HCT116 (cell line): ENCODE results near the gene CKLF. TPM values are rescaled to one million over a fixed set of nuclear protein-coding genes. Genes with fewer than 3 reads are reported as not detected.
A peak's percentile ranks its signal among the peaks of the same experiment; 100 is the strongest.

Source experiments
- ATAC-seq: fragments of 200-7000 bp; cut with Tn5 transposase; 2 replicates; pipeline ENCODE4 v1.9.1; 2020; ENCODE audit warnings: mild to moderate bottlenecking, moderate library complexity
- BruUV-seq: library from RNA; stranded (reverse); fragments of 400-500 nt; replicated peaks from 2 replicates; lab custom pipeline; 2021; lab: Mats Ljungman, UMichigan
- CTCF ChIA-PET: fragments of 300-600 bp; sonication (Branson Sonifier 250); formaldehyde crosslinking; loops from one replicate; lab custom pipeline; 2021; ENCODE audit warnings: antibody characterized with exemption; lab: Charles Lee
- POLR2A ChIA-PET: fragments of 300-600, 350-600 bp; sonication (Branson Sonifier 250); formaldehyde crosslinking; loops from one replicate; lab custom pipeline; 2021; ENCODE audit warnings: antibody characterized with exemption; lab: Charles Lee
- RAD21 ChIA-PET, 2 experiments: fragments of 300-600 bp; sonication (Branson Sonifier 250); formaldehyde crosslinking; loops; one replicate each; lab custom pipeline; 2023; ENCODE audit warnings: low total read pairs in 2 of 2; ENCODE audit not compliant: uncharacterized antibody in 2 of 2, unreplicated experiment in 2 of 2, low non-redundant PET in 1 of 2; lab: Charles Lee
- DNase-seq: peaks from one replicate; pipeline ENCODE4 v3.0.0-alpha.2; 2010; ENCODE audit warnings: low read depth, low spot score
- H2AFZ ChIP-seq: fragments of 200-600 bp; shearing (Covaris generic), sonication (generic); 2 replicates; pipeline ENCODE4 v1.6.1; 2017; ENCODE audit warnings: low read depth, mixed run types, mixed read lengths, antibody characterized with exemption, low read length; ENCODE audit not compliant: poor library complexity, severe bottlenecking
- H3K27ac ChIP-seq: 2 replicates; pipeline ENCODE4 v1.5.1; 2012; ENCODE audit warnings: low read depth, low read length
- H3K27me3 ChIP-seq: fragments of 200-600 bp; sonication (generic); 2 replicates; pipeline ENCODE4 v1.6.1; 2016; ENCODE audit warnings: mixed run types, low read length, mixed read lengths; ENCODE audit not compliant: insufficient read depth
- H3K36me3 ChIP-seq, 2 experiments: fragments of 200-500 bp in 1 of 2; fragments of 200-600 bp in 1 of 2; sonication (Bioruptor generic) in 1 of 2; sonication (generic) in 1 of 2; 2 replicates each; pipeline versions ENCODE4 v1.5.1 to v1.6.1; 2014 to 2016; ENCODE audit warnings: low read length in 2 of 2, inconsistent platforms in 1 of 2, mixed read lengths in 1 of 2, mixed run types in 1 of 2; ENCODE audit not compliant: insufficient read depth in 2 of 2, control insufficient read depth in 1 of 2
- H3K4me1 ChIP-seq, 2 experiments: fragments of 200-600 bp in 1 of 2; sonication (generic) in 1 of 2; 2 replicates each; pipeline versions ENCODE4 v1.5.1 to v1.6.1; 2012 to 2017; ENCODE audit warnings: low read length in 2 of 2, inconsistent platforms in 1 of 2, mild to moderate bottlenecking in 1 of 2, mixed read lengths in 1 of 2, mixed run types in 1 of 2, moderate library complexity in 1 of 2; ENCODE audit not compliant: insufficient read depth in 2 of 2, control insufficient read depth in 1 of 2
- H3K4me2 ChIP-seq: fragments of 200-600 bp; sonication (generic); 2 replicates; pipeline ENCODE4 v1.6.1; 2017; ENCODE audit warnings: mixed run types, low read length, mixed read lengths
- H3K4me3 ChIP-seq, 2 experiments: fragments of 200-600 bp in 1 of 2; sonication (generic) in 1 of 2; replicated peaks in 1 of 2; 2 replicates each; pipeline ENCODE4 v1.5.1; 2011 to 2016; ENCODE audit warnings: low read length in 2 of 2, control low read depth in 1 of 2, low read depth in 1 of 2, mild to moderate bottlenecking in 1 of 2, mixed read lengths in 1 of 2, mixed run types in 1 of 2
- H3K79me2 ChIP-seq: fragments of 200-600 bp; sonication (generic); 2 replicates; pipeline ENCODE4 v1.6.1; 2017; ENCODE audit warnings: mild to moderate bottlenecking, mixed run types, low read length, moderate library complexity, mixed read lengths; ENCODE audit not compliant: insufficient read depth
- H3K9ac ChIP-seq: fragments of 200-600 bp; sonication (generic); 2 replicates; pipeline ENCODE4 v1.6.1; 2016; ENCODE audit warnings: low read length, mixed read lengths
- H3K9me2 ChIP-seq: fragments of 200-600 bp; sonication (generic), shearing (Covaris generic); 2 replicates; pipeline ENCODE4 v1.6.1; 2017; ENCODE audit warnings: mixed run types, mild to moderate bottlenecking, moderate library complexity; ENCODE audit not compliant: insufficient read depth
- H3K9me3 ChIP-seq, 2 experiments: fragments of 200-500 bp in 1 of 2; fragments of 200-600 bp in 1 of 2; sonication (Bioruptor generic) in 1 of 2; sonication (generic) in 1 of 2; 2 replicates each; pipeline ENCODE4 v1.6.1; 2014 to 2017; ENCODE audit warnings: low read length in 2 of 2, mixed read lengths in 2 of 2, inconsistent platforms in 1 of 2, low read depth in 1 of 2, mild to moderate bottlenecking in 1 of 2, mixed run types in 1 of 2, moderate library complexity in 1 of 2; ENCODE audit not compliant: control insufficient read depth in 1 of 2, insufficient read depth in 1 of 2
- H4K20me1 ChIP-seq: fragments of 200-600 bp; sonication (generic), shearing (Covaris generic); 2 replicates; pipeline ENCODE4 v1.6.1; 2017; ENCODE audit warnings: mixed run types, mild to moderate bottlenecking, moderate library complexity; ENCODE audit not compliant: insufficient read depth
- CBX3 ChIP-seq: IDR thresholded peaks from 2 replicates; pipeline ENCODE4 v1.6.1; 2012; ENCODE audit warnings: low read depth
- CEBPB ChIP-seq: IDR thresholded peaks from 2 replicates; pipeline ENCODE4 v1.6.1; 2012; ENCODE audit warnings: low read depth
- EZH2 ChIP-seq: fragments of 200-600 bp; sonication (generic); IDR thresholded peaks from 2 replicates; pipeline ENCODE4 v1.6.1; 2017; ENCODE audit warnings: antibody characterized with exemption, mixed run types
- FOSL1 ChIP-seq: IDR thresholded peaks from 2 replicates; pipeline ENCODE4 v1.6.1; 2012; ENCODE audit warnings: low read depth
- POLR2A ChIP-seq: IDR thresholded peaks from 2 replicates; pipeline ENCODE4 v1.7.0; 2011; ENCODE audit warnings: borderline replicate concordance; ENCODE audit not compliant: insufficient read depth, insufficient read length; ENCODE audit errors: extremely low read depth
- RAD21 ChIP-seq: IDR thresholded peaks from 2 replicates; pipeline ENCODE4 v1.6.1; 2012; ENCODE audit warnings: low read depth, mild to moderate bottlenecking
- SIN3A ChIP-seq: IDR thresholded peaks from 2 replicates; pipeline ENCODE4 v1.6.1; 2012; ENCODE audit warnings: low read depth
- SP1 ChIP-seq: IDR thresholded peaks from 2 replicates; pipeline ENCODE4 v1.6.1; 2012; ENCODE audit warnings: low read depth
- SRF ChIP-seq: IDR thresholded peaks from 2 replicates; pipeline ENCODE4 v1.6.1; 2012; ENCODE audit warnings: low read depth
- TCF7L2 ChIP-seq: IDR thresholded peaks from 2 replicates; pipeline ENCODE4 v1.7.0; 2011; ENCODE audit warnings: borderline replicate concordance, inconsistent platforms; ENCODE audit not compliant: insufficient read depth, insufficient read length; ENCODE audit errors: extremely low read depth
- ZFX ChIP-seq: fragments of 450-650 bp; IDR thresholded peaks from 2 replicates; pipeline ENCODE4 v1.6.1; 2017
- intact Hi-C: fragments of 100-400 bp; cut with micrococcal nuclease; formaldehyde crosslinking; loops from 2 replicates; pipeline ENCODE4 v1.10.0; 2022
- total RNA-seq: library from RNA; stranded (reverse); gene quantifications from one replicate; pipeline ENCODE4 v1.2.1, GENCODE V29; 2021; ENCODE audit not compliant: unreplicated experiment

The CKLF gene
- total RNA-seq, 1 experiment from 2014 or later = 38.6 TPM

DNA sequence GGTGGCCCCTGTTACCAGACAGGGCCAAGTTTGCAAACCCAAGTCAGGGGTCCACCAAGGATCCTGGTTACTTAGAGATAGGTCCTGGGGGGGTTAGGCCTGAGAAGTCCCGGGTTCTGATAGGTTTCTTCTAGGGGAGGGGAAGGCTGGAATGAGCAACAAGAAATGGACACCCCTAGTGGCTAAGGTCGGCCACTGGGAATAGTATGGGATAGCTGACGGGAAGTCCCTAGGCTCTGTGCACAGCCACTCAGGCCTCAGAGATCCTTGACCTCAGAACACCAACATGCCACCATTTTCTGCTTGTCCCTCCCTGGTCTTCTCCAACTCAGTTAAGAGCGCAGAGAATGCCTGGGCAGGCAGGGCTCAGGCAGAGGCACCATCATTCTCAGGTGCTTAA, 15.9 kb upstream of the CKLF start:
- H3K4me1 ChIP-seq = no peaks in the 10 kb centered on the region
- no peaks in the 10 kb centered on the region for H3K9me3 ChIP-seq
- BruUV-seq = no TSS peak
- ChIA-PET POLR2A (no interaction called here), RAD21 (no interaction called here), CTCF (no interaction called here)
- peaks cover 0 to 4% of the 10 kb centered on the region in 2 experiments; a peak in 1 of 4 replicates for H3K36me3 ChIP-seq
- H3K9me2 ChIP-seq = no peaks in the 10 kb centered on the region
- no peak overlapping the region for H3K27ac ChIP-seq
- no peaks in the 10 kb centered on the region for H3K79me2 ChIP-seq
- H3K9ac ChIP-seq = no peak overlapping the region
- no peaks in the 10 kb centered on the region for H3K27me3 ChIP-seq
- DNase-seq = no peak
- intact Hi-C loops = no loop called here
- peak; percentile 67 for ATAC-seq
- TF ChIP-seq RAD21 (no peak), EZH2 (no peak), FOSL1 (no peak), SIN3A (no peak), SRF (no peak), TCF7L2 (no peak)
- H3K4me2 ChIP-seq = no peak overlapping the region
- no peak overlapping the region for H3K4me3 ChIP-seq
- H2AFZ ChIP-seq = no peak overlapping the region
- no peaks in the 10 kb centered on the region for H4K20me1 ChIP-seq

DNA sequence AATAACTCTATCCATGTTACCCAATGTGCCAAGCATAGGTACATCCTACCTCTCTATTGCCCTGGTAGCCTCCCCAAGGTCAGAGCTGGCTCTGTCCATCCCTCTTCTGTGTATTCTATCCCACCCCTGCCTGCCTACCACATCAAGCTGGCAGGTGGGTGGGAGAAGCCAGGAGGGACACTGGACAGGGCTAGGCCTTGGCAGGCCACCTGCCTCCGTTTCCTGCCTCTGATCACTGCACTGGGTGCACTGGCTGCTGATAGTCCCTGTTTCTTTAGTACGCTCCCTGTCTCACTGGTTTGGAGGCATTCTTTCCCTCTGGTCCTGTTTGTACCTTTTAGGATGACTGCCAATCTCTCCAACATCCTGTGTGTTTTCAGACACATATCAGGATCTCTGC, 15.1 kb upstream of the CKLF start:
- CTCF ChIA-PET = no interaction called here
- intact Hi-C loops = no loop called here

More for the DNA sequence above, 15.1 kb upstream of the CKLF start:
- ChIA-PET POLR2A (no interaction called here), RAD21 (no interaction called here)
- Histone ChIP-seq H2AFZ (no peak overlapping the region), H3K4me2 (no peak overlapping the region), H3K27me3 (no peaks in the 10 kb centered on the region), H3K4me1 (no peaks in the 10 kb centered on the region), H3K79me2 (no peaks in the 10 kb centered on the region), H4K20me1 (no peaks in the 10 kb centered on the region), H3K4me3 (no peak overlapping the region), H3K9me3 (no peaks in the 10 kb centered on the region), H3K9ac (no peak overlapping the region), H3K27ac (no peak overlapping the region), H3K9me2 (no peaks in the 10 kb centered on the region), H3K36me3 (no peaks in the 10 kb centered on the region; a peak in 1 of 4 replicates)
- BruUV-seq = no TSS peak
- no peak for TF ChIP-seq SP1
- TF ChIP-seq CBX3 = no peak
- TF ChIP-seq CEBPB = no peak
- no peak for TF ChIP-seq POLR2A
- no peak for TF ChIP-seq ZFX
- ATAC-seq (no peak), DNase-seq (no peak)
